IMR-90 (cell line): Measurements from ENCODE around the gene TRAF3IP1. TPM values are rescaled to one million over a fixed set of nuclear protein-coding genes. Genes with fewer than 3 reads are reported as not detected.

Source experiments
- ATAC-seq: fragments of 200-7000 bp; cut with Tn5 transposase; 2 replicates; pipeline ENCODE4 v1.9.1; 2020; ENCODE audit warnings: low read depth, mild to moderate bottlenecking, moderate library complexity
- BruUV-seq: library from RNA; stranded (reverse); fragments of 400-500 nt; replicated peaks from 2 replicates; lab custom pipeline; 2021; lab: Mats Ljungman, UMichigan
- CTCF ChIA-PET: fragments of 300-600 bp; formaldehyde crosslinking; extraction: SDS; loops from one replicate; lab custom pipeline; 2021; ENCODE audit warnings: antibody characterized with exemption; lab: Yijun Ruan, JAX
- POLR2A ChIA-PET: fragments of 300-600 bp; sonication (Branson Sonifier 250); formaldehyde crosslinking; loops from one replicate; lab custom pipeline; 2022; ENCODE audit warnings: antibody characterized with exemption; ENCODE audit not compliant: unreplicated experiment; lab: Charles Lee
- DNase-seq: peaks from one replicate; pipeline ENCODE4 v3.0.0; 2013
- H2AFZ ChIP-seq: replicated peaks from 2 replicates; pipeline ENCODE3; 2013; ENCODE audit warnings: low read length, mild to moderate bottlenecking; ENCODE audit not compliant: poor library complexity
- H2AK5ac ChIP-seq: 2 replicates; pipeline ENCODE4 v1.6.1; 2013; ENCODE audit warnings: low read depth, low read length, inconsistent platforms
- H2AK9ac ChIP-seq: replicated peaks from 2 replicates; pipeline ENCODE3; 2013; ENCODE audit warnings: mild to moderate bottlenecking, low read depth, low read length, moderate library complexity; ENCODE audit not compliant: poor library complexity
- H2BK120ac ChIP-seq: 2 replicates; pipeline ENCODE4 v1.6.1; 2013; ENCODE audit warnings: low read depth, low read length, inconsistent platforms
- H2BK15ac ChIP-seq: 3 replicates; pipeline ENCODE4 v1.6.1; 2013; ENCODE audit warnings: low read depth, low read length, inconsistent platforms
- H2BK20ac ChIP-seq: 2 replicates; pipeline ENCODE4 v1.6.1; 2013; ENCODE audit warnings: low read depth, mild to moderate bottlenecking, inconsistent platforms, low read length, moderate library complexity
- H2BK5ac ChIP-seq: 2 replicates; pipeline ENCODE4 v1.6.1; 2013; ENCODE audit warnings: mild to moderate bottlenecking, low read depth, low read length, inconsistent platforms; ENCODE audit not compliant: poor library complexity, severe bottlenecking
- H3K14ac ChIP-seq: replicated peaks from 2 replicates; pipeline ENCODE4 v1.6.1; 2013; ENCODE audit warnings: low read depth, low read length, inconsistent platforms
- H3K18ac ChIP-seq: 2 replicates; pipeline ENCODE4 v1.6.1; 2013; ENCODE audit warnings: low read depth, low read length, control low read depth
- H3K23ac ChIP-seq: 2 replicates; pipeline ENCODE4 v1.6.1; 2013; ENCODE audit warnings: low read depth, low read length, inconsistent platforms
- H3K27ac ChIP-seq: 2 replicates; pipeline ENCODE4 v1.5.1; 2013; ENCODE audit warnings: mild to moderate bottlenecking, control low read depth, low read length; ENCODE audit not compliant: insufficient read depth
- H3K27me3 ChIP-seq: 2 replicates; pipeline ENCODE4 v1.6.1; 2013; ENCODE audit warnings: low read length; ENCODE audit not compliant: control insufficient read depth, insufficient read depth
- H3K36me3 ChIP-seq: 2 replicates; pipeline ENCODE4 v1.6.1; 2013; ENCODE audit warnings: low read length, mixed read lengths; ENCODE audit not compliant: control insufficient read depth, insufficient read depth
- H3K4ac ChIP-seq: 2 replicates; pipeline ENCODE4 v1.6.1; 2013; ENCODE audit warnings: low read depth, low read length, inconsistent platforms
- H3K4me1 ChIP-seq: 2 replicates; pipeline ENCODE4 v1.6.1; 2013; ENCODE audit warnings: low read length, mixed read lengths; ENCODE audit not compliant: control insufficient read depth, insufficient read depth
- H3K4me2 ChIP-seq: 2 replicates; pipeline ENCODE4 v1.6.1; 2013; ENCODE audit warnings: low read depth, mild to moderate bottlenecking, control low read depth, low read length, moderate library complexity
- H3K4me3 ChIP-seq: 2 replicates; pipeline ENCODE4 v1.5.1; 2013; ENCODE audit warnings: low read depth, mild to moderate bottlenecking, control low read depth, low read length, moderate library complexity; ENCODE audit not compliant: insufficient read depth
- H3K56ac ChIP-seq: 2 replicates; pipeline ENCODE4 v1.6.1; 2013; ENCODE audit warnings: low read length, inconsistent platforms; ENCODE audit not compliant: insufficient read depth; ENCODE audit errors: extremely low read depth
- H3K79me1 ChIP-seq, 2 experiments: 2 replicates each; pipeline ENCODE4 v1.6.1; 2013; ENCODE audit warnings: low read length in 2 of 2, inconsistent platforms in 1 of 2, low read depth in 1 of 2
- H3K9ac ChIP-seq: 2 replicates; pipeline ENCODE4 v1.6.1; 2013; ENCODE audit warnings: low read depth, low read length, control low read depth
- H3K9me1 ChIP-seq: 2 replicates; pipeline ENCODE4 v1.6.1; 2013; ENCODE audit warnings: low read length, inconsistent platforms; ENCODE audit not compliant: insufficient read depth
- H3K9me3 ChIP-seq: 2 replicates; pipeline ENCODE4 v1.6.1; 2013; ENCODE audit warnings: low read length; ENCODE audit not compliant: control insufficient read depth, insufficient read depth
- H4K20me1 ChIP-seq: 2 replicates; pipeline ENCODE4 v1.6.1; 2013; ENCODE audit warnings: low read length, inconsistent platforms; ENCODE audit not compliant: insufficient read depth
- H4K5ac ChIP-seq: 2 replicates; pipeline ENCODE4 v1.6.1; 2013; ENCODE audit warnings: mild to moderate bottlenecking, low read depth, low read length, control low read depth
- H4K8ac ChIP-seq, 2 experiments: 2 replicates each; pipeline ENCODE4 v1.6.1; 2013; ENCODE audit warnings: low read depth in 2 of 2, low read length in 2 of 2, control low read depth in 1 of 2, inconsistent platforms in 1 of 2
- H4K91ac ChIP-seq: 2 replicates; pipeline ENCODE4 v1.6.1; 2013; ENCODE audit warnings: low read depth, low read length, inconsistent platforms; ENCODE audit not compliant: insufficient read depth
- BHLHE40 ChIP-seq: fragments of 150-350 bp; IDR thresholded peaks from 2 replicates; pipeline ENCODE4 v1.6.1; 2016; ENCODE audit warnings: mild to moderate bottlenecking, low read depth, low read length
- CEBPB ChIP-seq: IDR thresholded peaks from 2 replicates; pipeline ENCODE4 v1.6.1; 2012; ENCODE audit warnings: low read depth, low read length, improper control_type of control experiment
- CHD1 ChIP-seq: IDR thresholded peaks from 2 replicates; pipeline ENCODE4 v1.6.1; 2012; ENCODE audit warnings: low read depth, low read length, improper control_type of control experiment
- CTCF ChIP-seq: conservative IDR thresholded peaks from 2 replicates; pipeline ENCODE4 v1.5.1; 2012; ENCODE audit warnings: mild to moderate bottlenecking, low read depth, low read length, improper control_type of control experiment
- ELK1 ChIP-seq: fragments of 150-350 bp; IDR thresholded peaks from 2 replicates; pipeline ENCODE4 v1.6.1; 2016; ENCODE audit warnings: low read depth, mild to moderate bottlenecking, low read length, moderate library complexity, borderline replicate concordance
- FOS ChIP-seq: fragments of 150-350 bp; IDR thresholded peaks from 2 replicates; pipeline ENCODE4 v1.6.1; 2016; ENCODE audit warnings: low read depth, low read length
- MAFK ChIP-seq: IDR thresholded peaks from 2 replicates; pipeline ENCODE4 v1.6.1; 2012; ENCODE audit warnings: low read depth, low read length, improper control_type of control experiment
- MAZ ChIP-seq: IDR thresholded peaks from 2 replicates; pipeline ENCODE4 v1.6.1; 2012; ENCODE audit warnings: low read depth, mild to moderate bottlenecking, low read length, improper control_type of control experiment, moderate library complexity, borderline replicate concordance
- MXI1 ChIP-seq: IDR thresholded peaks from 2 replicates; pipeline ENCODE4 v1.6.1; 2012; ENCODE audit warnings: low read depth, mild to moderate bottlenecking, low read length, moderate library complexity, borderline replicate concordance
- NFE2L2 ChIP-seq: fragments of 150-350 bp; IDR thresholded peaks from 2 replicates; pipeline ENCODE4 v1.6.1; 2016; ENCODE audit warnings: low read depth, mild to moderate bottlenecking, low read length
- POLR2A ChIP-seq: IDR thresholded peaks from 2 replicates; pipeline ENCODE4 v1.6.1; 2012; ENCODE audit warnings: mild to moderate bottlenecking, low read depth, low read length
- RAD21 ChIP-seq: IDR thresholded peaks from 2 replicates; pipeline ENCODE4 v1.6.1; 2012; ENCODE audit warnings: low read length, improper control_type of control experiment
- RCOR1 ChIP-seq: IDR thresholded peaks from 2 replicates; pipeline ENCODE4 v1.6.1; 2012; ENCODE audit warnings: mild to moderate bottlenecking, low read length, improper control_type of control experiment; ENCODE audit not compliant: insufficient replicate concordance
- RFX5 ChIP-seq: IDR thresholded peaks from 2 replicates; pipeline ENCODE4 v1.8.0; 2012; ENCODE audit warnings: low read depth, mild to moderate bottlenecking, low read length, moderate library complexity
- SMC3 ChIP-seq: fragments of 150-350 bp; IDR thresholded peaks from 2 replicates; pipeline ENCODE4 v1.6.1; 2016; ENCODE audit warnings: low read depth, mild to moderate bottlenecking, antibody characterized with exemption, low read length, moderate library complexity
- WGBS, 2 experiments: methylation state at CpG; one replicate each; pipeline versions ENCODE4 v1.1.5 to v1.1.7; 2013; ENCODE audit warnings: missing lambda C conversion rate in 2 of 2; ENCODE audit not compliant: insufficient read length in 1 of 2; ENCODE audit errors: extremely low coverage in 2 of 2; 5-methylcytosine and 5-hydroxymethylcytosine counted together
- dilution Hi-C: fragments of 300-500 bp; cut with HindIII; formaldehyde crosslinking; loops from one replicate; pipeline ENCODE4 v1.14.3; 2018; ENCODE audit warnings: low sequenced_read_pairs; ENCODE audit not compliant: unreplicated experiment
- in situ Hi-C: fragments of 300-500 bp; cut with MboI; formaldehyde crosslinking; loops from 3 replicates; pipeline ENCODE4 v1.14.3; 2019; ENCODE audit warnings: low sequenced_read_pairs, inconsistent platforms, mixed read lengths
- intact Hi-C: fragments of 100-400 bp; cut with micrococcal nuclease; formaldehyde crosslinking; loops from 2 replicates; pipeline ENCODE4 v1.10.0; 2022
- polyA plus RNA-seq, 3 experiments: library from polyadenylated mRNA; depleted of rRNA; stranded (reverse); fragments of >200 nt; gene quantifications; 2 replicates each; pipeline ENCODE4 v1.2.3, GENCODE V29; 2012; ENCODE audit warnings: low replicate concordance in 1 of 3
- total RNA-seq: library from RNA; depleted of rRNA; stranded (reverse); fragments of >200 nt; gene quantifications from 2 replicates; pipeline ENCODE4 v1.2.3, GENCODE V29; 2012
- TF ChIP-seq, protein P1 (sequence below): fragments of 150-350 bp; IDR thresholded peaks from 2 replicates; pipeline ENCODE4 v1.6.1; 2017; ENCODE audit warnings: mild to moderate bottlenecking, antibody characterized with exemption, low read length, low read depth

Gene TRAF3IP1
- total and polyA plus RNA-seq, 2 of the 4 experiments (the other 2 are of a cell fraction): 5.9 to 8.3 TPM

DNA sequence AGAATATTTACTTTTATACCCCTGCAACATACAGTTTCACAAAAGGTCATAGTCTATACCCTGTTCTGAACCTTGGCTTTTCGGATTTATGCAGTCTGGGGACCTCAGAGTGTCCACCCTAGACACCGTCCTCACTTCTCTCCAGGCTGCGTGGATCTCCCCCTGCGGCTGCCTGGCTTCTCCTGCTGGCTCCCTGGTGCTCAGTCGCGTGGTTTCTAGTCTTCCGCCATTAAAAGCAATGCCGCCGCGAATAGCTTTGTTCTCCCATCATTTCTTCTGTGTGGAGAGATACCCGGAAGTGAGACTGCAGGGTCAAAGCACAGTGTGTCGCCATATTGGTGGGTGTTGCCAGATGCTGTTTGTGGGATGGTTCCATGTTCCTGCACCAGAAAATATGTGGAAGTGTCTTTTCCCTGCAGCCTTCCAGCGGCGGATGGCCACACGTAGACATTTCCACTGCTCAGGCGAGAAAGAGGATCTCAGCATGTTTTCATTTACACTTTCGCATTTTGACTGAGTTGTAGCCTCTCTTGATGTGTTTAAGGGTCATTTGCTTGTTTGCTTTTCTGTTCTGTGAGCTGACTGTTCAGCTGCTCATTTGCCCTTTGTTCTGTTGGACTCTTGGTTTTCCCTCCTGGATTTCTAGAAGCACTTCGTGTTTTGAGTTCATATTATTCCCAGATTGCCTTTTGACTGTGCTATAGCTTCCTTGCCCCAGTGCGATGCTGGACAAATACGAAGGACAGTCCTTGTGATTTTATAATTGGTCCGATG, 83.5 kb downstream of the TRAF3IP1 start:
- dilution Hi-C loops: no loop called here
- DNase-seq: no peak
- Histone ChIP-seq H4K5ac (no peak overlapping the region), H4K8ac (no peak overlapping the region), H2BK120ac (no peak overlapping the region), H3K9me3 (no peaks in the 10 kb centered on the region), H4K20me1 (no peaks in the 10 kb centered on the region), H3K4me2 (no peak overlapping the region), H3K23ac (no peak overlapping the region), H2AK5ac (no peak overlapping the region), H2BK5ac (no peak overlapping the region), H3K4me3 (no peak overlapping the region), H3K4ac (no peak overlapping the region), H3K4me1 (no peaks in the 10 kb centered on the region), H3K27me3 (no peaks in the 10 kb centered on the region), H3K27ac (no peak overlapping the region), H3K56ac (no peak overlapping the region), H3K9ac (no peak overlapping the region), H3K18ac (no peak overlapping the region), H2BK15ac (no peak overlapping the region), H4K91ac (no peak overlapping the region), H2BK20ac (no peak overlapping the region), H3K36me3 (peaks cover 8% of the 10 kb centered on the region; the same call in 1 of the 2 replicates), H3K14ac (no peak overlapping the region), H2AFZ (no peak overlapping the region), H3K9me1 (peaks cover 7% of the 10 kb centered on the region; the same call in 1 of the 2 replicates), H2AK9ac (no peak overlapping the region), H3K79me1 (no peaks in the 10 kb centered on the region)
- intact Hi-C loops: no loop called here
- ChIA-PET POLR2A (no interaction called here), CTCF (no interaction called here)
- WGBS, 2 experiments: 100% methylated on average over 1 of the region's 21 CpGs; no CpG with 5 or more reads in 1 of the 2 experiments
- BruUV-seq: no TSS peak
- TF ChIP-seq CTCF (no peak), NFE2L2 (no peak), CEBPB (no peak), RCOR1 (no peak), MAZ (no peak), ELK1 (no peak), MAFK (no peak), SMC3 (no peak), POLR2A (no peak), MXI1 (no peak), RAD21 (no peak), FOS (no peak), BHLHE40 (no peak), RFX5 (no peak), CHD1 (no peak)
- TF ChIP-seq, protein P1, sequence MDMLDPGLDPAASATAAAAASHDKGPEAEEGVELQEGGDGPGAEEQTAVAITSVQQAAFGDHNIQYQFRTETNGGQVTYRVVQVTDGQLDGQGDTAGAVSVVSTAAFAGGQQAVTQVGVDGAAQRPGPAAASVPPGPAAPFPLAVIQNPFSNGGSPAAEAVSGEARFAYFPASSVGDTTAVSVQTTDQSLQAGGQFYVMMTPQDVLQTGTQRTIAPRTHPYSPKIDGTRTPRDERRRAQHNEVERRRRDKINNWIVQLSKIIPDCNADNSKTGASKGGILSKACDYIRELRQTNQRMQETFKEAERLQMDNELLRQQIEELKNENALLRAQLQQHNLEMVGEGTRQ: no peak
- no peak for ATAC-seq
- in situ Hi-C loops: no loop called here
